ENCODE results near the gene MSANTD4. TPM values are rescaled to one million over a fixed set of nuclear protein-coding genes. Genes with fewer than 3 reads are reported as not detected.
"Not testable (repeated sequence)": the region's sequence is repeated elsewhere in the genome, so short reads cannot be mapped to it uniquely, and the experiment has no call there.

Gene MSANTD4
- total RNA-seq = 48.1 and 66.2 TPM in 2 replicates

DNA sequence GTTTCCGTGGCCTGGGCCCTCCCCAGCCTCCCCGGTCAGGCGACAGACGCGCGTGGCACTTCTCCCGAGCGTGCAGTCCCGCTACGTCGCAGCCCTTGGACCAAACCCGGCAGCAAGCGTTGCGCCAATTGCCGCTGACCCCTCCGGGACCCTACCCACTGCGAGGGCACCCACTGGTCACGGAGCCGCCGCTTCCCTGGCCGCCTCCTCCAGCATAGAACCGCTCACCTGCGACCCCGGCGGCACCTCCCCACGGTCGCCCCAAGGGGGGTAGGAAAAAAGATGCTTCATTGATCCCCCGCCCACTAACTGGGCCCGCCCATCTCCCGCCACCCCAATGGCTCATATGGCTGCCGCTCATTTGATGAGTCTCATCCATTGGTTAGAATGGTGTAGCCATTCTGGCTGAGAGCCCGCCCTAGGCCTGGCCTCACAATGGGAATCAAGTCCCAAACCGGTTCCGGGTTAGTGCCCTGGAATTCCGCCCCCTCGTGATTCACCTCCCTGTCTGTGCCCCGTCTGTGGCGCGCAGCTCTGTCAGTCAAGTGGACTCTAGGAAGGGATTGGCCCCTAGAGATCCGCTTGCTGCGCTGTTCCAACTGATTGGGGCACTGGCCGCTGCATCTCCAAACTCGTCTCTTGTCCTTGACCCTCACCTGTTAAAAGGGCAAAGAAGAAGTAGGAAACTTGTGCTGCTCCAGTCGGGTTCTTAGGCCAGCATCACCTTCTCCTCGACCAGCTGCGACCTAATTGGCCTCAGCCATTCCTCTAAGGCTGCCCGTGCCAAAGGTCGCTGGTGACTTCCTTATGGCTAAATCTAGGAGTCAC, at the start of gene MSANTD4:
TSS of gene MSANTD4 (minus strand) at position 274 of the 828 bp plus-strand sequence. CDS start 11,323 bp downstream, outside the sequence.
- DNase-seq (ENCODE audit: low read depth) = peak; percentile 98

DNA sequence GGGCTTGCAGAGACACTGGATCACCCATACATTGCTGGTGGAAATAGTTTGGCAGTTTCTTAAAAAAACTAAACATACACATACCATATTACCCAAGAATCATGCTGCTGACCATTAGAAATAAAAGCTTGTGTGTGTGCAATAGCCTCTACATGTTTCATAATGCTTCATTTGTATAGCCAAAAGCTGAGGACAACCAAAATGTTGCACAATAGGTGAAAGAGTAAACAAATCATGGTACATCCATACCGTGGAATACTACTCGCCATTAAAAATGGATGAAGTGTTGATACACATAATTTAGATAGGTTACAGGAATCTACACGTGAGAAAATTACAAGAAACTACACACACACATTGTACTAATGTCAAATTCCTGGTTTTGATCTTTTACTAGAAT, 48.6 kb upstream of the MSANTD4 start:
- DNase-seq (ENCODE audit: low read depth) = no peak

DNA sequence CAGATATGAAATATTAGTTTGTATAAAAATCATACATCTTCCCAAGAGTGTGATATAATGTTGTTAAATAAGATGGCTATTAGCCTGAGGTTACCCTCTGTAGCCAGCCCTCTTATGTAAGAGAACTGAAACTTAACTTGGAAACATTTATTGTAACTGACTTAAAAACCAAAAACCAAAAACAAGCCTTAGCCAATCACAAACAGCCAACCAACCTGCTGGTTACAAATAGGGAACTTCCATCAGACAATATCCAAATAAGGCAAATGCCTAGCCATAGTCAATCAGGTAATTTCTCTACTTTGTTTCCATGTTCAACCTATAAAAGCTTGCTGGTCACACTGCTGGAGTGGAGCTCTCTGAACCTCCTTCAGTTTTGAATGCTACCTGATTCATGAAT, 41.0 kb upstream of the MSANTD4 start:
- DNase-seq (ENCODE audit: low read depth) = no peak

DNA sequence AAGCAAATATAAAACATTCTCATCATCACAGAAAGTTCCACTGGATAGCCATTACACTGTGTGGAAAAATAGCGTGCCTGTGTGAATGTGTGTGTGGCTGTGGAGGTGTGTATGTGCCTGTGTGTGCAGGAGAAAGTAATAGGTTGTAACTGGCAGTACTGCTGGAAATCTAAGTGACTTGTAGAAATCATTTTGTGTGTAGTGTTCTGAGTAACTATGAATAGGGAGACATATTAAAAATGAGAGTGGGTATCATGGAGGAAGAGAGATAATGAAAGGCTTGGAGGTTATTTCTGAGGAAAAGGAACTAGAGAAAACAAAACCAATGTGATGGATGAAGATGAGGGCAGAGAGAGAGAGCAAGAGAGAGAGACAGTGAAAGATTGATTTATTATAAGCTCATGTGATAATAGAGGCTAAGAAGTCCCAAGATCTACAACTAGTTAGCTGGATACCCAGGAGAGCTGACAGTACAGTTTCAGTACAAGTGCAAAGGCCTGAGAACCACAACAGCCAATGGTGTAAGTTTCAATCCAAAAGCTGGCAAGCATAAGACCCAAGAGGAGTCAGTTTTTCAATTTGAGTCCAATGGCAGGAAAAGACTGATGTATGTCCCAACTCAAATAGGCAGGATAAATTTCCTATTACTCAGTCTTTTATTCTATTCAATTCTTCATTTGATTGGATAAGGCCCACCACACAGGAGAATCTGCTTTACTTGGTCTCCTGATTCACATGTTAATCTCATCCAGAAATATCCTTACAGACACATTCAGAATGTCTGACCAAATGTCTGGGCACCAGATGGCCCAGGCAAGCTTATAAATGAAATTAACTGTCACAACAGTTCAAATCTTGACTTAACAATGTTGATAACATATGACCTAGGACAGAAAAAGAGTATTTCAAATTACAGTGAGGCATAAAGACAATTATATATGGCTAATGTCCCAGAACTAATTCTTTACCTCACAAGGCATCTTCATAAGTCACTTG, 40.2 kb upstream of the MSANTD4 start:
- no peak for DNase-seq (ENCODE audit: low read depth)

DNA sequence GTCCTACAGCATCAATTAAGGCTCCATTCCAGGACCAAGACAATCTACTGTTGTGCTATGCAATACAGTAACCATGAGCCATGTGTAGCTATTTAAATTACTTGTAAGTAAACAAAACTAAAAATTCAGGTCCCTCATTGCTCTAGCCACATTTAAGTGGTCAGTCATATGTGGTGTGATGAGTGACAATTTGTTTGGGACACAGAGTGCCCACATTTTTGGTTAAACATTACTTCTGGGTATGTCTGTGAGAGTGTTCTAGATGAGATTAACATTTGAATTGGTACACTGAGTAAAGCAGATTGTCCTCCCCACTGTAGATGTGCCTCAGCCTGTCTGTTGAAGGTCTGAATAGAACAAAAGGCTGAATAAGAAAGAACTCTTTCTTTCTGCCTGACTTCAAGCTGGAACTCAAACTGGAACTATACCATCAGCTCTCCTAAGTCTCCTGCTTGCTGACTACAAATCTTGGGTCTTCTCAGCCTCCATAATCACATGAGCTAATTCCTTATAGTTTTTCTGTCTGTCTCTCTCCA, 39.3 kb upstream of the MSANTD4 start:
- no peak for DNase-seq (ENCODE audit: low read depth)

DNA sequence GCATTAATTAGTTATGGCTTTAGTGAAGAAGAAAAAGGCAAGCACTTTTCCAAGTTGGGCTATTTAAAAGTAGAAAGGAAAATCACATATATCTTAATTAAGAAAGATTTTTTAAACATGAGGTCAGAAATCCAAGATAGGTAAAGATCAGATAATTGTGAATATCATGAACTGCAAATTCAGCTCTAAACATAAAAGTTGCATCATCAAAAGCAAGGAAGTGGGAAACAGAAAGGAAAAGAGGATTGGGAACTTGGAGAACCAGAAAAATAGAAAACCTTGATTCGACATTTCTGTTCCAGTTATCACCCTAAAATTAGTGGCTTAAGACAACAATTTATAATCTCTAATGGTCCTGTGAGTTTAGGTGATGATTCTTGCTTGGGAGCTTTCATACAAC, 37.6 kb upstream of the MSANTD4 start:
- DNase-seq (ENCODE audit: low read depth) = no peak

DNA sequence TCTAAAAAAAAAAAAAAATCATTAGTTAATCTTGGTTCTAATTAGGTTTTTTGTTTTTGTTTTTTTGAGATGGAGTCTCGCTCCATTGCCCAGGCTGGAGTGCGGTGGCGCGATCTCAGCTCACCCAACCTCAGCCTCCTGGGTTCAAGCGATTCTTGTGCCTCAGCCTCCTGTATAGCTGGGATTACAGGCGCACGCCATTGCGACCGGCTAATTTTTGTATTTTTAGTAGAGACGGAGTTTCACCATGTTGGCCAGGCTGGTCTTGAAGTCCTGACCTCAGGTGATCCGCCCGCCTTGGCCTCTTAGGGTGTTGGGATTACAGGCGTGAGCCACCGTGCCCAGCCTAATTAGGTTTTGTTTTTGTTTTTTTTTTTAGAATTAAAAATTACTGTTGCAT, 36.3 kb upstream of the MSANTD4 start:
- DNase-seq (ENCODE audit: low read depth) = not testable (repeated sequence)

DNA sequence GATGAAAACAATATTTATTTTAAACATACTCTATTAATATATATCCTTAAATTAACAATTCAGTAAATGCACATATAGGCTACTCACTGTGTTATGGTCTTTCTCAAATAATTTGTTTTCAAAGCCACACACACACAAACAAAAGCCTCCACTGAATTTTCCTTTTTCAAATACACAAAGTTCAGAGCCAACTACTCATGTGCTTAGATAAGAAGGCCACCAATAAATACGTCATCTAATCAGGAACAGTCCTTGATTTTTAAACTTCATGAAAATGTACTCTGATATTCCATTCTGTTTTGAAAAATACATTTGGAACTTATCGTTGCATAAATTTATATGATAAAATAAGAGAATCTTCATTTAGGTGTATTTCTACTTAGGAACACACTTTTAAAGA, 29.1 kb upstream of the MSANTD4 start:
- DNase-seq (ENCODE audit: low read depth) = no peak

DNA sequence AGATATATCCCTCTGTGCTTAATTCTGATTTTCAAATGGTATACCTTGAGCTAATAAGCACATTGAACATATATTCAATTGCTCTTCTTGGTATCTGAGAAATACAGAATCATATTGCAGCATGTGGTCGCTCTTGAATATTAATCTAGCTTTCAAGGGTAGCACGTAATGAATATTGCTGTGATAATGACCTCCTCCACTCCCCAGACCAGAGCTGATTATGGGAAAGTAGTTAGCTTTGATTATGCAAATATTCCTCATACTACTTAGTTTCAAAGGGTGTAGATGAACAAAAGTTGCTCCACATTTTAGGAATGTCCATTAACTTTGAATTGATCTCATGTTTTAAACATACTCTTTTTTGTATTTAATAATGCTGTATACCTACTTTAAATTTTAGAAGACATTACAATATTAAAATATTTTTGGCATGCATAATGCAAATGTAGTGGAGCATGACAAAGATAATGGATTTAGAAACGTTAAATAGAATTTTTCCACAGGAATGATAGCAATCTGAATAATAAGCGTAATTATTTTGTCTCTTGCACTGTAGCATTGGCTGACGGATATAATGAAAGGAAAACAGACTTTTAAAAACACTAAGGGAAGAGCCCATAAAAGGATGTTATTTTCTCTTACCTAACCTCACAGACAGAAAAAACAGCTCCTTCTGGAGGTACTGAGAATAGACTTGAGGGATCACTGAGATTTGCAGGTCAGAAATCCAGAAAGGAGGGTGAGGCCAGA, 27.9 kb upstream of the MSANTD4 start:
- no peak for DNase-seq (ENCODE audit: low read depth)

DNA sequence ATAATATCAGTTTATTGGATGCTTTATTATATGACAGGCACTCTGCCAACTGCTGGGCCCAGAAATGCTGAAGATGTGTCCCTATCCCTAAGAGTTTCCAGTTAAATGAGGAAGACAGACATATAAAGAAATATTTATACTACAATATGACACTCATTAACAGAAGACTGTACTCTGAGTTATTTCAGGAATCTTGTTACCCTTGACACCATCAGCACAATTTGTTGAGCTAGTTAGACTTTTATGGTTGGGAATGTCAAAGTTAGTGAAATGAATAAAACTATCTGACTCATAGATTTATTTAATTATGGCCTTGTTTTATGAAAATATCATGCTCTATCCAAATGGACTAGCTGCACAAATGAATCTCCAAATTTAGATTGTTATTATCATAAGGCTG, 25.6 kb upstream of the MSANTD4 start:
- peak; percentile 83 for DNase-seq (ENCODE audit: low read depth)

DNA sequence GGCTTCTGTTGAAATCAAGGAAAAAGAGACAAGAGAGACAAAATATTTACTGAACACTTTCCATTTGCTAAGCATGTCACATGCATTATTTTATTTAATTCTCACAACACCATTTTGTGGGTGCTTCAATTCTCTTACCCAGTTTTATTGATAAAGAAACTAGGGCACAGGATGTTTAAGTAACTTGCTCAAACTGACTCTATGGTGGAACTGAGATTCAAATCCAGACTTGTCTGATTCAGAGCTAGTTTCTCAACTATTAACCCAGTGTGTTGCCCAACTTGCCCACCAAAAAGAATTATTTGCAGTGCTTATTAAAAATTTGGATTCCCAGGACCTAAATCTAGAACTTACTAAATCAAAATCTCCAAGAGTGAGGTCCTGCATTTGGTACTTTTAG, 21.5 kb upstream of the MSANTD4 start:
- DNase-seq (ENCODE audit: low read depth) = no peak

DNA sequence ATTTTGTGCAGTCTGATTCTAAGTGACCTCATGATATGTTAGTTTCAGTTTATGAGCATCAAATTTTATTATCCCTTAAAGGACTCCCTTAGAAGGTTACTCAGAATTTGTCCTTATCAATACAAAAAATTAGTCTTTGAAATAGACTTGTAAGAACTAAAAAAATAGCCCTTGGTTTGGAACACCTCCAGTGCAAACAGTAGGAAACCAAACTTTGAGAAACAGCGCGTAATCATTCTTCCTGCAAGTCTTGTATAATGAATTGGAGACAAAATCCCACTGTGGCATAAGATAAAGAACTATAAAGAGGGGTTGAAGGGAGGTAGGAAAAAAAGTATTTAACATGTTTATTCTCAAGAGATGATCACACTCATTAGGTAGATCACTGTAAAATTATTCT, 10.8 kb upstream of the MSANTD4 start:
- DNase-seq (ENCODE audit: low read depth) = no peak

DNA sequence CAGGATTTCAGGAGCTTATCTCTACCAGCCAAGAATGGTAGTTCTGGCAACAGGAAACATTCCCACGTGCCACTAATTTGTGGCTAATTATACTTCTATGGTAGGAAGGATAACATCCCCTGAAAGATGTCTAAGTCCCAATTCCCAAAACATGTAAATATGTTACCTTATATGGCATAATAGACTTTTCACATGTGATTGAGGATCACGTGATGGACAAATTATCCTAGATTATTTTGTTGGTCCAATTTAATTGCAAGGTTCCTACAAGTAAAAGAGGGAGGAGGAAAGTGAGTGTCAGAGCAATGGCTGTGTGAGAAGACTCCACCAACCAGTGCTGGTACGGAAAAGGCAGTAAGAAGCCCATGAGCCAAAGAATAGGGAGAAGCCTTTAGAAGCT, 9.9 kb upstream of the MSANTD4 start:
- no peak for DNase-seq (ENCODE audit: low read depth)

DNA sequence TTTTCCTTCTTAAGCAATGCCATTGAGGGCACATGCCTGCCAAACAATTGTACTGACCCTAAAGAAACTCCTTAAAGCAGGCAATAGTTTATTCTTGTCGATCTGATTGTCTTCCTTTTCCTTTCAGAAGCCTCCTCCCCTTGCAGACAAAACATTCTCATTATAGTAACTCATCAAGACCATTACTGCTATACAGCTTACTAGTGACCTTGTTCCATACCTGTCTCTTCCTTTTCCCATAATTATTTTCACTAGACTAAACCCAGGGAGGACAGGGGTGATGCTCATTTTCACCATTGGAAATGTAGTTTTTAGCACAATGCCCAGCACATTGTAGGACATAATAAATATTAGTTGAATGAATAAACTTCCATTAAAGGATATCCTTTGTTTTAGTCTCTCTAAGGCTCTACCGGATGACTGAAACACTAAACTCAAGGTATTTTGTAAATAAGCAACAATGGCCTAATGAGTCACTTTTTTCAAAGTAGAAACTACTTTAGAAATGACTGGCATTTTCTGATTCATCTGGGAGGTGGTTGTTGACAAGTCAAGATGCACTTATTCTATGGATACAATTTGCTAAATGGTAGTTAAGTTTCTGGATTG, 9.3 kb upstream of the MSANTD4 start:
- DNase-seq (ENCODE audit: low read depth) = peak; percentile 94

DNA sequence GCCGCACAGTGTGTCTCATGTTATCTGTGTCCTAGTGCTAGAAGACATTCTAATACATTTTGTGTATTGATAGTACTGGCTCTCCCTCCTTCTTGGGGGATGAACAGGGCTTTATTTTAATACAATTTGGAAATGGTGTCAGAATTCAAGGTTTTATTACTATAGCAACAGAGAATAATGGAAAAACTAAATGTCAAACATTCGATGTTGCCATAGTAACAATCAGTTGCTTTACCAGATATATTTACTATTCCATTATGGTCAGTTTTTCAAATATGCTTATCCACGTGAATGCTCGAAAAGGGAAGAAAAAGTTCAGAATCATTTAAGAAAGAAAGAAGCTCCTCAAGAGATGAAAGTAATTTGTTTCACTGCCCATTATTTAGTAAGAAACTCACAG, 8.6 kb upstream of the MSANTD4 start:
- no peak for DNase-seq (ENCODE audit: low read depth)

DNA sequence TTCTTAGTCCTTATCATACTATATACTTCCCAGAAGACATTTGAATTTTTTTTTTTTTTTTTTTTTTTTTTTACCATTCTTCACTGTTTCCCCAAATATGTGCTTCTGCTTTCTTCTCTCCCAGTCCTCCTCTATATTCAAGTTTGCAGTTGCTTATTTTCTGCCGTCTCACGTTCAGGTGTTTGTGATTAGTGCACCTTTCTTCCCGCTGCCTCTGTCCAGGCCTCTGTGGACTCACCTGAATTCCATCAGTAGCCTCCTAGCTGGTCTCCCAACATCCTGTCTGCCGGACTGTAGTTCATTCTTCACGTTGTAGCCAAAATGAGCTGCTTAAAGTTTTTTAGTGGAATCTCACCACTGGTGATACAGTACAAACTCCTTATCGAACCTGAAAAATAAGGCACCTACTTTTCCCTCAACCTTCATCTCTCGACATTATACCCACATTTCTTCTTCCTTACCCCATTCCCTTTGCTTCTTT, 795 bp upstream of the MSANTD4 start:
- DNase-seq (ENCODE audit: low read depth) = no peak

DNA sequence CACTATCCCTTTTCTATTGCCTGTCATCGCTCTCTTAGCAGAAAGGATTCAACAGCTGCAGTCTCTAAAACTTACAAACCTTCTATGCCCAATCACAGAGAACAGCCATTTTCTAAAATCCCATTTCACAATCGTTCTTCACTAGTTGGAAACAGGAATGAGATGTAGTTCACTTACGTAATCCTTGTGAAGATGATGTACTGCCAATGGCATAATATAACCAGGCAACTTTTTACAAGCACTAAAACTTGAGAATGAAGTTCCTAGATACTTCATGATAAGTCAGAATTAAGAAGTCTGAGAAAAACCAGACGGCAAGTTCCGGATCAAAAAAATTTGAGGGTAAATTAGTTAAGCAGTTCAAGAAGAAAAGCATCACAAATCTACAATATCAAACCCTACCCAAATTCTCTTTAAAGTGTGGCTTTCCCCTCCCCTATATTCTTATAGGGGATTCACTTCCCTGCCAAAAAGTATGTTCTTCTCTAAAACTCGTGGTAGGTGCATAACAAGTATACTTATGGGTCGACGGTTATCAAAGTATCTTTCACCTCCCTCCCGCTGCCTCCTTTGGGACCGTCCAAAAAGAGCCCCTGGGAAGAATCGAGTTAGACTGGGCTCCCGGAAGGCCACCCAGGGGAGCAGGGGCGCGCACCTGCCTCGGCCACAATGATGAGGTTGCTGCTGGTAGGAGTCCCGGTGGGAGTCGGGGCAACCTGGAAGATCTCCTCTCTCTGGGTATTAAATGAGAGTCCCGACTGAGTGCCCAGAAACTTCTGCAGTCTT, 666 bp downstream of the MSANTD4 start:
- DNase-seq (ENCODE audit: low read depth) = peak; percentile 51

DNA sequence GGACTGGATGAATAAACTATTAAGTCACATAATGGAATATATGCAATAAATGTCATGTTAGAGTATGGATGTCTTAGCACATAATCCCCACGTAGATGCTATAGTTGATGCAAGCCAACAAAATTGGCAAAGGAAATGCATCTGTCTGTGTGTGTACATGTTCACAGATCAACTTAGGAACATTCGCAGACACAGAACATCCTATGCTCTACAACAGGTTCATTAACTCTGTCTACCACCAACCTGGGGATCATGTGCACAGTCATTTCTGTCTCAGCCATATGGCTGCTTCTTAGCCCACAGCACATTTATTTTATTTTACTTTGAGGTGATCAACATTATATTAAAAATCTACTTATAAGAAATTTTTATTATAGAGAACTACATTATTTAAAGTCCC, 4.9 kb downstream of the MSANTD4 start:
- DNase-seq (ENCODE audit: low read depth) = no peak

DNA sequence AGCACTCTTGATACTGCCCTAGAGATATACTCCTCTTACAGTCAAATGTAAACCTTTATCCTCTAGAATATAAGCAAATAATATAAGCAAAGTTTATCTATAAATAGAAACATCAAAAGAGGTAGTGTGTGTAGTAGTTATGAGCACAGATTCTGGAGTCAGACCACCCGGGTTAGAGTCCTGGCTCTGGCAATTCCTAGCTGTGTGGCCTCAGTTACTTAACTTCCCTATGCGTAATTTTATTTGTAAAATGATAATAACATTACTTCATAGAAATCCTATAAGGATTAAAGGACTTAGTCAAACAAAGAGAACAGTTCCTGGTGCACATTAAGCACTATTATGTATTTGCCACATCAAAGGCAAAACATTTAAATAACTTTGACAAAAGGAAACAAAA, 7.0 kb downstream of the MSANTD4 start:
- no peak for DNase-seq (ENCODE audit: low read depth)

DNA sequence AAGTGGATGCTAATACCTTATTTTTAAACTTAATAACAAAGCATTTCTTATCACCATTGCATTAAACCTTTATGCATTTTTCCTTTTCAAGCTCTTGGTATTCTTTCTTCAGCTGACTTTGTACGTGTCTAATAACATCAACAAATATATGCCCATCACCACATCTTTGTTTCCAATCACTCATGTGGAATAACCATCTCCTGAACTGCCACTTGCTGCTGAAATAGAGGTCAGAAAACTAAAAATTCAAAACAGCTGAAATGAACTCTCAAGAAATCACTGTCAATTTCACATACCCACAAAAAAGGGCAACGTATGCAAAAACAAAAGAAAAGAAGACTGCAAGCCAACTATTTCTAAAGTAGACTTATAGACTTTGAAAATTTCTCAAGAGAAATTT, 7.4 kb downstream of the MSANTD4 start:
- no peak for DNase-seq (ENCODE audit: low read depth)

Data from renal cortical epithelial cell (primary cell).